Activated CD4-positive, alpha-beta T cell treated with anti-CD3 and anti-CD28 coated beads for 36 hours (primary cell): ENCODE results near the gene FITM2. TPM values are rescaled to one million over a fixed set of nuclear protein-coding genes. Genes with fewer than 3 reads are reported as not detected.
A peak's percentile ranks its signal among the peaks of the same experiment; 100 is the strongest.
"Not testable (repeated sequence)": the region's sequence is repeated elsewhere in the genome, so short reads cannot be mapped to it uniquely, and the experiment has no call there.

Experiments used
- ATAC-seq: fragments of 200-7000 bp; cut with Tn5 transposase; one replicate; pipeline ENCODE4 v1.10.0; 2021; ENCODE audit warnings: mild to moderate bottlenecking, moderate library complexity
- CTCF ChIA-PET: fragments of 350-600 bp; sonication (Branson Sonifier 250); formaldehyde crosslinking; loops from one replicate; lab custom pipeline; 2021; ENCODE audit warnings: antibody characterized with exemption; lab: Charles Lee
- POLR2A ChIA-PET: fragments of 350-600 bp; sonication (Branson Sonifier 250); formaldehyde crosslinking; loops from one replicate; lab custom pipeline; 2021; ENCODE audit warnings: antibody characterized with exemption, inconsistent platforms; lab: Charles Lee
- DNase-seq: peaks from one replicate; pipeline ENCODE4 v3.0.0-alpha.2; 2020
- H3K27ac Mint-ChIP-seq: one replicate; pipeline ENCODE4 v1.8.0; 2021; ENCODE audit warnings: mixed read lengths
- H3K27me3 Mint-ChIP-seq: one replicate; pipeline ENCODE4 v1.8.0; 2021; ENCODE audit warnings: mixed read lengths
- H3K36me3 Mint-ChIP-seq: one replicate; pipeline ENCODE4 v1.8.0; 2021; ENCODE audit warnings: low read depth, mixed read lengths
- H3K4me1 Mint-ChIP-seq: one replicate; pipeline ENCODE4 v1.8.0; 2021; ENCODE audit warnings: mixed read lengths
- H3K4me3 Mint-ChIP-seq: one replicate; pipeline ENCODE4 v1.8.0; 2021; ENCODE audit warnings: mild to moderate bottlenecking, moderate library complexity, mixed read lengths
- H3K9me3 Mint-ChIP-seq: one replicate; pipeline ENCODE4 v1.8.0; 2021; ENCODE audit warnings: low read depth, mixed read lengths
- intact Hi-C, 2 experiments: fragments of 100-400 bp; cut with DNase I in 1 of 2; cut with micrococcal nuclease in 1 of 2; formaldehyde crosslinking; loops; one replicate each; pipeline versions ENCODE4 v1.14.2 to v1.15.1; 2022 to 2024; cut with DNase I, micrococcal nuclease
- total RNA-seq, 2 experiments: library from RNA; stranded (reverse); gene quantifications; one replicate each; pipeline ENCODE4 v1.2.3, GENCODE V29; 2021

FITM2 gene
- total RNA-seq, 2 experiments from 2014 or later, result 2.1 to 2.2 TPM

DNA sequence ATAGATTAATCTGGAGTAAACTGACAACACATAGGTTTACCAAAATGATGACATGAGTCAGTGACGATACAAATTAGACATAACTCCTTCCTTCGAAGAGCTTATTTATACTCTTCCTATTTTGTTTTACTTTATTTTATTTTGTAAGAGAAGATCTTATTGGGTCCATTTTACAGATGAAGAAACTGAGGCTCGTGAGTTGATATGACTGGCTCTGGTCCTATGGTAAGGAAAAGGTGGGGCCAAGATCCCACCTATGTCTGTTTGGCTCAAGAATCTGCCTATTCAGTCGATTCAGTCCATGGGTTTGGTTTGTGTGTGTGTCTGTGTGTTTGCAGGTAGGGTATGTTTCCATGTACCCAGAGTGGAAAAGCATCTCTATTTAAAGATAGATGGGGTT, 17.4 kb upstream of the FITM2 start:
- POLR2A ChIA-PET, result no interaction called here
- intact Hi-C loops, result no loop called here
- no peaks in the 10 kb centered on the region for H3K36me3 Mint-ChIP-seq
- no peaks in the 10 kb centered on the region for H3K4me1 Mint-ChIP-seq
- ATAC-seq (no peak), DNase-seq (no peak)
- no peaks in the 10 kb centered on the region for H3K9me3 Mint-ChIP-seq
- peaks cover 7% of the 10 kb centered on the region for H3K27me3 Mint-ChIP-seq
- CTCF ChIA-PET, result interaction anchor here (1.0 to 4.1 kb wide), 4 partner anchors 18 to 113 kb away, joined by 3 to 27 read pairs (median 4); partner anchors contain the start of gene FITM2
- H3K27ac Mint-ChIP-seq, result no peak overlapping the region
- no peak overlapping the region for H3K4me3 Mint-ChIP-seq

DNA sequence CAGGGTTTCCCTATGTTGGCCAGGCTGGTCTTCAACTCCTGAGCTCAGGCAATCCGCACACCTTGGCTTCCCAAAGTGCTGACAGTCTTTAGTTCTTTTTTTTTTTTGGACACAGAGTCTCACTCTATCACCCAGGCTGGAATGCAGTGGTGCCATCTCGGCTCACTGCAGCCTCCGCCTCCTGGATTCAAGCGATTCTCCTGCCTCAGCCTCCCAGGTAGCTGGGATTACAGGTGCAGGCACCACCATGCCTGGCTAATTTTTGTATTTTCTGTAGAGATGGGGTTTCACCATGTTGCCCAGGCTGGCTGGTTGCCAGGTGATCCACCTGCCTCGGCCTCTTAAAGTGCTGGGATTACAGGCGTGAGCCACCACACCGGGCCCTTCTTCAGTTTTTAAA, 16.7 kb upstream of the FITM2 start:
- H3K9me3 Mint-ChIP-seq, POLR2A ChIA-PET, H3K4me1 Mint-ChIP-seq, ATAC-seq, intact Hi-C loops, H3K27ac Mint-ChIP-seq, H3K27me3 Mint-ChIP-seq, H3K36me3 Mint-ChIP-seq, DNase-seq: not testable (repeated sequence)
- CTCF ChIA-PET, result interaction anchor here (1.0 to 4.1 kb wide), 4 partner anchors 17 to 112 kb away, joined by 3 to 27 read pairs (median 4); partner anchors contain the start of gene FITM2
- H3K4me3 Mint-ChIP-seq, result peak overlapping the region; percentile 21

GRCh38 chr20:44326391-44327159, 15.6 kb upstream of the FITM2 start:
- ATAC-seq (peak; percentile 64), DNase-seq (peak; percentile 56)
- Mint-ChIP-seq H3K4me1 (no peaks in the 10 kb centered on the region), H3K27ac (no peak overlapping the region), H3K36me3 (no peaks in the 10 kb centered on the region), H3K27me3 (peaks cover 7% of the 10 kb centered on the region), H3K4me3 (no peak overlapping the region), H3K9me3 (no peaks in the 10 kb centered on the region)
- intact Hi-C loops, result loop anchor here in 1 of 2 experiments (1.0 kb wide), 1 partner anchor 15 kb away; the partner anchor contains the start of gene FITM2
- ChIA-PET POLR2A (interaction anchor here (0.6 to 1.0 kb wide), 2 partner anchors 32 to 108 kb away, joined by 3 to 4 read pairs; no protein-coding TSS in a partner anchor), CTCF (interaction anchor here (1.1 to 4.1 kb wide), 2 partner anchors 16 to 56 kb away, joined by 3 to 27 read pairs; partner anchors contain the start of gene FITM2)

- no peaks in the 10 kb centered on the region for H3K36me3 Mint-ChIP-seq
- no peaks in the 10 kb centered on the region for H3K4me1 Mint-ChIP-seq
- H3K27me3 Mint-ChIP-seq, result peaks cover 4% of the 10 kb centered on the region
- H3K4me3 Mint-ChIP-seq, result no peak overlapping the region
- no peak overlapping the region for H3K27ac Mint-ChIP-seq
- intact Hi-C loops, result no loop called here
- ATAC-seq (no peak), DNase-seq (no peak)
- CTCF ChIA-PET, result interaction anchor here (0.6 kb wide), 1 partner anchor 10 kb away, joined by 3 read pairs; no protein-coding TSS in a partner anchor
- no peaks in the 10 kb centered on the region for H3K9me3 Mint-ChIP-seq
- POLR2A ChIA-PET, result no interaction called here
Measured at GRCh38 chr20:44324343-44324742, 13.3 kb upstream of the FITM2 start.

DNA sequence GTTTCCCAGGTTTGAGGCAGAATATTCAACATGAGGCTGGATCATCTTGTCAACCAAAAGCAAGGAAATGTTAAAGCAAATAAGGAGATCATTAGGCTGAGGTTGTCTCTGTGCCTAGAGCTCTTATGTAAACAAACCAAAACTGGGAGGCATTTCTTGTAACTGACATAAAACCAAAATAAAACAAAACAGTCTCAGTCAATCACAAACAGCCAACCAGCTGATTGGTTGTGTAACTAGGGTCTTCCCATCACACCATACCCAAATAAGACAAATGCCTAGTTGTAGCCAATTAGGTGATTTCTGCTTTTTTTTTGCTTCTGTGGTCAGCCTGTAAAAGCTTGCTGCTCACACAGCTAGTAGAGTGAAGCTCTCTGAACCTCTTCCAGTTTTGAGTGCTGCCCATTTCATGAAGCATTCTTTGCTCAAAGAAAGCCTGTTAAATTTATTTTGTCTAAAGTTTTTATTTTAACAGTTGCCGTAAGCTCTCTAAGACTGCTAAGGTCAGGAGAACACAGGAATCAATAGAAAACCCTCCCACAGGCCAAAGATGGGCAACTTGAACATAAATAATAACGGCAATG, 8.9 kb upstream of the FITM2 start:
- Mint-ChIP-seq H3K36me3 (no peaks in the 10 kb centered on the region), H3K9me3 (no peaks in the 10 kb centered on the region), H3K27ac (no peak overlapping the region), H3K4me1 (no peaks in the 10 kb centered on the region), H3K4me3 (no peak overlapping the region), H3K27me3 (peaks cover 2% of the 10 kb centered on the region)
- CTCF ChIA-PET, result interaction anchor here (0.6 to 15.2 kb wide), 3 partner anchors 9 to 238 kb away, joined by 4 to 346 read pairs (median 7); partner anchors contain the start of gene FITM2
- ATAC-seq (no peak), DNase-seq (no peak)
- POLR2A ChIA-PET, result no interaction called here
- intact Hi-C loops, result loop anchor here in 1 of 2 experiments (10.0 kb wide), 1 partner anchor 205 kb away; no protein-coding TSS in a partner anchor

- intact Hi-C loops, result loop anchor here (5.0 to 10.0 kb wide), 3 partner anchors 72 to 337 kb away; partner anchors contain the start of gene ADA (in 1 of the 2)
- Mint-ChIP-seq H3K27me3 (no peaks in the 10 kb centered on the region), H3K27ac (no peak overlapping the region), H3K9me3 (no peaks in the 10 kb centered on the region), H3K4me3 (no peak overlapping the region), H3K4me1 (peaks cover 9% of the 10 kb centered on the region), H3K36me3 (peaks cover 1% of the 10 kb centered on the region)
- no peak for ATAC-seq
- POLR2A ChIA-PET, result no interaction called here
- CTCF ChIA-PET, result interaction anchor here (0.6 to 15.2 kb wide), 4 partner anchors 10 to 99 kb away, joined by 3 to 346 read pairs (median 3); no protein-coding TSS in a partner anchor
- DNase-seq, result no peak
Measured at GRCh38 chr20:44314870-44315269, 3.9 kb upstream of the FITM2 start.

DNA sequence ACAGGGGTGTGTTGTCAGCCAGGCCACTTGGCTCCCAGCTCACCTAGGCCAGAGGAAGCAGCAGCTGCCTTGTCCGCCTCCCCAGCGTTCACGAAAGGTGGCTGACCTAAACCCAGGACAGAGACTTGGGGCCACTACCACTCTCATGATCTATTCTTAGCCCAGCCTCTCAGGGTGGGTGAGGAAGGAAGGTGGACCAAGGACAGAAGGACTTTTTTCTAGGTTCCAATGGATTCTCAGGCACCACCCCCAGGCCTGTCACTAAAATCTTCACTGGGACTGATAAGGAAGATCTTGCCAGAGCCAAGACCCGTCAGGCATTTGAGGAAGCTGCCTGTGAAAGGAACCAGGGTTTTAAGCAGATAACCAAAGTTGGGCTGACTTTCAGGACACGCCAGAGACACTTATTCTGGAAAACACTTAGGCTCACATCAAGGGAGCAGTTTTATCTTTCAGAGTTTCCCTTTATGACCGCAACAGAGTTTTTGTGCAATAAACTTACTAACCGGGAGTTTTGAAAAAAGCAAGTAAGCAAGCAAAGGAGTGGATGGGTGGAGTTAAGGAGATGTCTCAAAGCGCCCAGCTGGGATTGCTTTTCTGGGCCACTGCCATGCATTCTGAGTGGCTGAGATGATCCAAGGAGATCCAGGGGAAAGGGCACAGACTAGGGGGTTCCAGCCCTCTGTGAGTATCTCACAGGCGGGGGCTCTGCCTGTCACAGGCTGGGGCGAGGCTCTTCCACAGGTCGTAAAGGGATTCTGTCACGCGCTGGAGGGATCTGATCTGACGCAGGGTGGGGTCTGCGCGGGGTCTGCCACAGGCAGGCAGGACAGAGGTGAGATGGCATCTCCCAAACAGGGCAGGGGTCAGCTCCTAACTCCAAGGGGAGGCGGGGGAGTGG, 989 bp downstream of the FITM2 start:
- DNase-seq (peak; percentile 13), ATAC-seq (no peak)
- H3K9me3 Mint-ChIP-seq, result no peaks in the 10 kb centered on the region
- H3K4me3 Mint-ChIP-seq, result peak overlapping the region; percentile 86
- peak overlapping the region; percentile 66 for H3K27ac Mint-ChIP-seq
- ChIA-PET POLR2A (interaction anchor here (0.7 to 2.2 kb wide), 4 partner anchors 91 to 301 kb away, joined by 3 to 11 read pairs (median 6); no protein-coding TSS in a partner anchor), CTCF (interaction anchor here (0.5 to 15.2 kb wide), 12 partner anchors 9 to 723 kb away, joined by 3 to 346 read pairs (median 5); partner anchors contain the start of gene GDAP1L1)
- peaks cover 1% of the 10 kb centered on the region for H3K36me3 Mint-ChIP-seq
- H3K4me1 Mint-ChIP-seq, result peaks cover 17% of the 10 kb centered on the region
- H3K27me3 Mint-ChIP-seq, result no peaks in the 10 kb centered on the region
- intact Hi-C loops, result loop anchor here (2.0 to 10.0 kb wide), 5 partner anchors 77 to 342 kb away; partner anchors contain the start of genes ADA (in 1 of the 2) and TTPAL (in 1 of the 2)

DNA sequence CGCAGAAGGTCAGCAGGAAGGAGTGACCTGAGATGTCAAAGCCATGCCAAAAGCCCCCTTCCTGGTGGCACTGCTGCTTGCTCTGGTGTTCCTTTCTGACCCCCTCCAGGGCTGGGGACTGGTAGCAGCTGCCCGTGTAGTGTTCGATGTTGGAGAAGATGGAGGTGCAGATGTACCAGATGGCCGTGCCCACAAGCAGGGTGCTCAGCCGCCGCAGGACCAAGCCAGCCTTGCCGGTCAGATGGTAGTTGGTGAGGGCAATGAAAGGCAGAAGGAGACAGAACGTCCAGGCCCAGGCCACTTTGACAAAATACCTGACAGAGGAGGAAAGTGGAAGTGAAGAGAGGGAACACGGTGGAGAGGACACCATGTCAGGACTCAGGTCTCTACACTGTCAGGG, 4.1 kb downstream of the FITM2 start:
- Mint-ChIP-seq H3K4me3 (no peak overlapping the region), H3K4me1 (peaks cover 20% of the 10 kb centered on the region), H3K27me3 (no peaks in the 10 kb centered on the region), H3K27ac (no peak overlapping the region), H3K36me3 (peaks cover 1% of the 10 kb centered on the region), H3K9me3 (no peaks in the 10 kb centered on the region)
- POLR2A ChIA-PET, result no interaction called here
- CTCF ChIA-PET, result interaction anchor here (15.2 kb wide), 1 partner anchor 91 kb away, joined by 346 read pairs; no protein-coding TSS in a partner anchor
- DNase-seq (no peak), ATAC-seq (no peak)
- intact Hi-C loops, result no loop called here

DNA sequence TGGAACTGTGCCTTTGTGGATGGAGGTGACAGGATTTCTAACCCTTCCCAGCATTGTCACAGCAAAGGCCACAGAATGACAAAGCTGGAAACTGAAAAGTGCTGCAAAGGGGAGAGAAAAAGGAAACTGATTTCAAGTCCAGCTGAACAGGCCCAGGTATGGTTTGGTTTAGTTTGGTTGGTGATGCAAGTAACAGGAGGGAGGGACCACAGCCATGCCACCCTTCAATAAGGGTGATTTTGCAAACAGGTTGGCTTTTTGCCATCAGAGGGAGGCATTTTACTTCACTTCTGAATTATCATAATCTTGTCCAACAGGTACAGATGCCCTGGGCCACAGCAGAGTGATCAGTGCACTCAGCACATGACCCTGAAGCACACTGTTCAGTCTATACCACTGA, 6.6 kb downstream of the FITM2 start:
- H3K9me3 Mint-ChIP-seq, result no peaks in the 10 kb centered on the region
- peaks cover 2% of the 10 kb centered on the region for H3K36me3 Mint-ChIP-seq
- no peaks in the 10 kb centered on the region for H3K27me3 Mint-ChIP-seq
- peaks cover 8% of the 10 kb centered on the region for H3K4me1 Mint-ChIP-seq
- ChIA-PET CTCF (interaction anchor here (1.3 kb wide), 1 partner anchor 11 kb away, joined by 3 read pairs; no protein-coding TSS in a partner anchor), POLR2A (no interaction called here)
- ATAC-seq (no peak), DNase-seq (no peak)
- intact Hi-C loops, result no loop called here
- no peak overlapping the region for H3K27ac Mint-ChIP-seq
- no peak overlapping the region for H3K4me3 Mint-ChIP-seq

- Mint-ChIP-seq H3K4me1 (peaks cover 5% of the 10 kb centered on the region), H3K36me3 (peaks cover 2% of the 10 kb centered on the region), H3K4me3 (no peak overlapping the region), H3K27ac (no peak overlapping the region), H3K9me3 (no peaks in the 10 kb centered on the region), H3K27me3 (no peaks in the 10 kb centered on the region)
- ATAC-seq, result no peak
- CTCF ChIA-PET, result interaction anchor here (0.7 to 3.7 kb wide), 2 partner anchors 8 to 87 kb away, joined by 3 to 19 read pairs; partner anchors contain the start of gene FITM2
- no peak for DNase-seq
- intact Hi-C loops, result no loop called here
- POLR2A ChIA-PET, result no interaction called here
Measured at GRCh38 chr20:44302736-44303135, 8.3 kb downstream of the FITM2 start.
